ENCODE data around the gene RAB40B.

The RAB40B gene

GRCh38 chr17:82693168-82693867, 5.2 kb downstream of the RAB40B start:
- H2AFZ ChIP-seq (ENCODE audit: low read depth, low read length): no peak overlapping the region
- no peaks in the 10 kb centered on the region for H3K27me3 ChIP-seq (ENCODE audit: insufficient read depth, low read length)
- peaks cover 6% of the 10 kb centered on the region for H3K9me3 ChIP-seq (ENCODE audit: low read length)
- no peaks in the 10 kb centered on the region for H3K36me3 ChIP-seq (ENCODE audit: insufficient read depth, low read length)
- H3K4me3 ChIP-seq (ENCODE audit: low read length): no peak overlapping the region
- peaks cover 9% of the 10 kb centered on the region for H3K4me1 ChIP-seq (ENCODE audit: insufficient read depth, low read length)

GRCh38 chr17:82692268-82692667, 6.2 kb downstream of the RAB40B start:
- no peak overlapping the region for H3K4me3 ChIP-seq (ENCODE audit: low read length)
- peaks cover 5% of the 10 kb centered on the region for H3K4me1 ChIP-seq (ENCODE audit: insufficient read depth, low read length)
- no peaks in the 10 kb centered on the region for H3K36me3 ChIP-seq (ENCODE audit: insufficient read depth, low read length)
- H3K27me3 ChIP-seq (ENCODE audit: insufficient read depth, low read length): no peaks in the 10 kb centered on the region
- no peak overlapping the region for H2AFZ ChIP-seq (ENCODE audit: low read depth, low read length)
- peaks cover 6% of the 10 kb centered on the region for H3K9me3 ChIP-seq (ENCODE audit: low read length)

- Histone ChIP-seq H3K4me3 (ENCODE audit: low read length) (no peak overlapping the region), H2AFZ (ENCODE audit: low read depth, low read length) (no peak overlapping the region), H3K36me3 (ENCODE audit: insufficient read depth, low read length) (no peaks in the 10 kb centered on the region), H3K4me1 (ENCODE audit: insufficient read depth, low read length) (peaks cover 3% of the 10 kb centered on the region), H3K9me3 (ENCODE audit: low read length) (peaks cover 6% of the 10 kb centered on the region), H3K27me3 (ENCODE audit: insufficient read depth, low read length) (no peaks in the 10 kb centered on the region)
Observed at GRCh38 chr17:82691714-82692113, 6.8 kb downstream of the RAB40B start.

GRCh38 chr17:82690786-82691489, 7.6 kb downstream of the RAB40B start:
- Histone ChIP-seq H3K36me3 (ENCODE audit: insufficient read depth, low read length) (no peaks in the 10 kb centered on the region), H3K27me3 (ENCODE audit: insufficient read depth, low read length) (no peaks in the 10 kb centered on the region), H3K9me3 (ENCODE audit: low read length) (peaks cover 4% of the 10 kb centered on the region), H2AFZ (ENCODE audit: low read depth, low read length) (no peak overlapping the region), H3K4me1 (ENCODE audit: insufficient read depth, low read length) (peaks cover 3% of the 10 kb centered on the region), H3K4me3 (ENCODE audit: low read length) (no peak overlapping the region)

GRCh38 chr17:82689077-82689476, 9.4 kb downstream of the RAB40B start:
- Histone ChIP-seq H3K4me3 (ENCODE audit: low read length) (no peak overlapping the region), H2AFZ (ENCODE audit: low read depth, low read length) (no peak overlapping the region), H3K27me3 (ENCODE audit: insufficient read depth, low read length) (no peaks in the 10 kb centered on the region), H3K4me1 (ENCODE audit: insufficient read depth, low read length) (peaks cover 3% of the 10 kb centered on the region), H3K9me3 (ENCODE audit: low read length) (no peaks in the 10 kb centered on the region), H3K36me3 (ENCODE audit: insufficient read depth, low read length) (peaks cover 3% of the 10 kb centered on the region)

GRCh38 chr17:82687871-82688270, 10.6 kb downstream of the RAB40B start:
- H3K4me1 ChIP-seq (ENCODE audit: insufficient read depth, low read length): peaks cover 3% of the 10 kb centered on the region
- H3K9me3 ChIP-seq (ENCODE audit: low read length): no peaks in the 10 kb centered on the region
- no peak overlapping the region for H3K4me3 ChIP-seq (ENCODE audit: low read length)
- peaks cover 3% of the 10 kb centered on the region for H3K36me3 ChIP-seq (ENCODE audit: insufficient read depth, low read length)
- no peak overlapping the region for H2AFZ ChIP-seq (ENCODE audit: low read depth, low read length)
- no peaks in the 10 kb centered on the region for H3K27me3 ChIP-seq (ENCODE audit: insufficient read depth, low read length)

GRCh38 chr17:82687375-82687861, 11.1 kb downstream of the RAB40B start:
- Histone ChIP-seq H3K4me3 (ENCODE audit: low read length) (no peak overlapping the region), H3K9me3 (ENCODE audit: low read length) (no peaks in the 10 kb centered on the region), H3K27me3 (ENCODE audit: insufficient read depth, low read length) (no peaks in the 10 kb centered on the region), H3K36me3 (ENCODE audit: insufficient read depth, low read length) (peaks cover 3% of the 10 kb centered on the region), H2AFZ (ENCODE audit: low read depth, low read length) (no peak overlapping the region), H3K4me1 (ENCODE audit: insufficient read depth, low read length) (peaks cover 3% of the 10 kb centered on the region)

- no peak overlapping the region for H3K4me3 ChIP-seq (ENCODE audit: low read length)
- no peaks in the 10 kb centered on the region for H3K9me3 ChIP-seq (ENCODE audit: low read length)
- H3K27me3 ChIP-seq (ENCODE audit: insufficient read depth, low read length): no peaks in the 10 kb centered on the region
Observed at GRCh38 chr17:82686366-82687324, 11.9 kb downstream of the RAB40B start.

GRCh38 chr17:82685291-82685690, 13.2 kb downstream of the RAB40B start:
- H3K27me3 ChIP-seq (ENCODE audit: insufficient read depth, low read length): no peaks in the 10 kb centered on the region
- H3K4me1 ChIP-seq (ENCODE audit: insufficient read depth, low read length): peaks cover 3% of the 10 kb centered on the region
- no peak overlapping the region for H2AFZ ChIP-seq (ENCODE audit: low read depth, low read length)
- peaks cover 3% of the 10 kb centered on the region for H3K36me3 ChIP-seq (ENCODE audit: insufficient read depth, low read length)
- H3K9me3 ChIP-seq (ENCODE audit: low read length): peaks cover 2% of the 10 kb centered on the region
- no peak overlapping the region for H3K4me3 ChIP-seq (ENCODE audit: low read length)

More at GRCh38 chr17:82686366-82687324, 11.9 kb downstream of the RAB40B start:
- Histone ChIP-seq H2AFZ (ENCODE audit: low read depth, low read length) (no peak overlapping the region), H3K36me3 (ENCODE audit: insufficient read depth, low read length) (peaks cover 3% of the 10 kb centered on the region), H3K4me1 (ENCODE audit: insufficient read depth, low read length) (peaks cover 3% of the 10 kb centered on the region)

GRCh38 chr17:82684228-82684841, 14.2 kb downstream of the RAB40B start:
- Histone ChIP-seq H3K4me3 (ENCODE audit: low read length) (no peak overlapping the region), H2AFZ (ENCODE audit: low read depth, low read length) (no peak overlapping the region), H3K27me3 (ENCODE audit: insufficient read depth, low read length) (no peaks in the 10 kb centered on the region), H3K36me3 (ENCODE audit: insufficient read depth, low read length) (peaks cover 3% of the 10 kb centered on the region), H3K4me1 (ENCODE audit: insufficient read depth, low read length) (no peaks in the 10 kb centered on the region), H3K9me3 (ENCODE audit: low read length) (peaks cover 2% of the 10 kb centered on the region)

GRCh38 chr17:82683534-82683933, 15.0 kb downstream of the RAB40B start:
- Histone ChIP-seq H3K27me3 (ENCODE audit: insufficient read depth, low read length) (no peaks in the 10 kb centered on the region), H3K4me3 (ENCODE audit: low read length) (no peak overlapping the region), H3K9me3 (ENCODE audit: low read length) (peaks cover 2% of the 10 kb centered on the region), H2AFZ (ENCODE audit: low read depth, low read length) (no peak overlapping the region), H3K36me3 (ENCODE audit: insufficient read depth, low read length) (peaks cover 3% of the 10 kb centered on the region), H3K4me1 (ENCODE audit: insufficient read depth, low read length) (peaks cover under 1% of the 10 kb centered on the region)

GRCh38 chr17:82681547-82681946, 17.0 kb downstream of the RAB40B start:
- Histone ChIP-seq H2AFZ (ENCODE audit: low read depth, low read length) (no peak overlapping the region), H3K4me1 (ENCODE audit: insufficient read depth, low read length) (peaks cover 4% of the 10 kb centered on the region), H3K36me3 (ENCODE audit: insufficient read depth, low read length) (peaks cover 3% of the 10 kb centered on the region), H3K9me3 (ENCODE audit: low read length) (peaks cover 4% of the 10 kb centered on the region), H3K4me3 (ENCODE audit: low read length) (no peak overlapping the region), H3K27me3 (ENCODE audit: insufficient read depth, low read length) (no peaks in the 10 kb centered on the region)
